HCT116 (cell line): ENCODE measurements around the gene PRKG1. TPM values are rescaled to one million over a fixed set of nuclear protein-coding genes. Genes with fewer than 3 reads are reported as not detected.

Experiments
- ATAC-seq: fragments of 200-7000 bp; cut with Tn5 transposase; 2 replicates; pipeline ENCODE4 v1.9.1; 2020; ENCODE audit warnings: mild to moderate bottlenecking, moderate library complexity
- BruUV-seq: library from RNA; stranded (reverse); fragments of 400-500 nt; replicated peaks from 2 replicates; lab custom pipeline; 2021; lab: Mats Ljungman, UMichigan
- CTCF ChIA-PET: fragments of 300-600 bp; sonication (Branson Sonifier 250); formaldehyde crosslinking; loops from one replicate; lab custom pipeline; 2021; ENCODE audit warnings: antibody characterized with exemption; lab: Charles Lee
- POLR2A ChIA-PET: fragments of 300-600, 350-600 bp; sonication (Branson Sonifier 250); formaldehyde crosslinking; loops from one replicate; lab custom pipeline; 2021; ENCODE audit warnings: antibody characterized with exemption; lab: Charles Lee
- RAD21 ChIA-PET, 2 experiments: fragments of 300-600 bp; sonication (Branson Sonifier 250); formaldehyde crosslinking; loops; one replicate each; lab custom pipeline; 2023; ENCODE audit warnings: low total read pairs in 2 of 2; ENCODE audit not compliant: uncharacterized antibody in 2 of 2, unreplicated experiment in 2 of 2, low non-redundant PET in 1 of 2; lab: Charles Lee
- DNase-seq: peaks from one replicate; pipeline ENCODE4 v3.0.0-alpha.2; 2010; ENCODE audit warnings: low read depth, low spot score
- H2AFZ ChIP-seq: fragments of 200-600 bp; shearing (Covaris generic), sonication (generic); 2 replicates; pipeline ENCODE4 v1.6.1; 2017; ENCODE audit warnings: low read depth, mixed run types, mixed read lengths, antibody characterized with exemption, low read length; ENCODE audit not compliant: poor library complexity, severe bottlenecking
- H3K27ac ChIP-seq: 2 replicates; pipeline ENCODE4 v1.5.1; 2012; ENCODE audit warnings: low read depth, low read length
- H3K27me3 ChIP-seq: fragments of 200-600 bp; sonication (generic); 2 replicates; pipeline ENCODE4 v1.6.1; 2016; ENCODE audit warnings: mixed run types, low read length, mixed read lengths; ENCODE audit not compliant: insufficient read depth
- H3K36me3 ChIP-seq, 2 experiments: fragments of 200-500 bp in 1 of 2; fragments of 200-600 bp in 1 of 2; sonication (Bioruptor generic) in 1 of 2; sonication (generic) in 1 of 2; 2 replicates each; pipeline versions ENCODE4 v1.5.1 to v1.6.1; 2014 to 2016; ENCODE audit warnings: low read length in 2 of 2, inconsistent platforms in 1 of 2, mixed read lengths in 1 of 2, mixed run types in 1 of 2; ENCODE audit not compliant: insufficient read depth in 2 of 2, control insufficient read depth in 1 of 2
- H3K4me1 ChIP-seq, 2 experiments: fragments of 200-600 bp in 1 of 2; sonication (generic) in 1 of 2; 2 replicates each; pipeline versions ENCODE4 v1.5.1 to v1.6.1; 2012 to 2017; ENCODE audit warnings: low read length in 2 of 2, inconsistent platforms in 1 of 2, mild to moderate bottlenecking in 1 of 2, mixed read lengths in 1 of 2, mixed run types in 1 of 2, moderate library complexity in 1 of 2; ENCODE audit not compliant: insufficient read depth in 2 of 2, control insufficient read depth in 1 of 2
- H3K4me2 ChIP-seq: fragments of 200-600 bp; sonication (generic); 2 replicates; pipeline ENCODE4 v1.6.1; 2017; ENCODE audit warnings: mixed run types, low read length, mixed read lengths
- H3K4me3 ChIP-seq, 2 experiments: fragments of 200-600 bp in 1 of 2; sonication (generic) in 1 of 2; replicated peaks in 1 of 2; 2 replicates each; pipeline ENCODE4 v1.5.1; 2011 to 2016; ENCODE audit warnings: low read length in 2 of 2, control low read depth in 1 of 2, low read depth in 1 of 2, mild to moderate bottlenecking in 1 of 2, mixed read lengths in 1 of 2, mixed run types in 1 of 2
- H3K79me2 ChIP-seq: fragments of 200-600 bp; sonication (generic); 2 replicates; pipeline ENCODE4 v1.6.1; 2017; ENCODE audit warnings: mild to moderate bottlenecking, mixed run types, low read length, moderate library complexity, mixed read lengths; ENCODE audit not compliant: insufficient read depth
- H3K9ac ChIP-seq: fragments of 200-600 bp; sonication (generic); 2 replicates; pipeline ENCODE4 v1.6.1; 2016; ENCODE audit warnings: low read length, mixed read lengths
- H3K9me2 ChIP-seq: fragments of 200-600 bp; sonication (generic), shearing (Covaris generic); 2 replicates; pipeline ENCODE4 v1.6.1; 2017; ENCODE audit warnings: mixed run types, mild to moderate bottlenecking, moderate library complexity; ENCODE audit not compliant: insufficient read depth
- H3K9me3 ChIP-seq, 2 experiments: fragments of 200-500 bp in 1 of 2; fragments of 200-600 bp in 1 of 2; sonication (Bioruptor generic) in 1 of 2; sonication (generic) in 1 of 2; 2 replicates each; pipeline ENCODE4 v1.6.1; 2014 to 2017; ENCODE audit warnings: low read length in 2 of 2, mixed read lengths in 2 of 2, inconsistent platforms in 1 of 2, low read depth in 1 of 2, mild to moderate bottlenecking in 1 of 2, mixed run types in 1 of 2, moderate library complexity in 1 of 2; ENCODE audit not compliant: control insufficient read depth in 1 of 2, insufficient read depth in 1 of 2
- H4K20me1 ChIP-seq: fragments of 200-600 bp; sonication (generic), shearing (Covaris generic); 2 replicates; pipeline ENCODE4 v1.6.1; 2017; ENCODE audit warnings: mixed run types, mild to moderate bottlenecking, moderate library complexity; ENCODE audit not compliant: insufficient read depth
- EGR1 ChIP-seq: IDR thresholded peaks from 2 replicates; pipeline ENCODE4 v1.6.1; 2012; ENCODE audit warnings: low read depth
- JUND ChIP-seq: IDR thresholded peaks from 2 replicates; pipeline ENCODE4 v1.6.1; 2012
- POLR2AphosphoS5 ChIP-seq: IDR thresholded peaks from 2 replicates; pipeline ENCODE4 v1.6.1; 2011; ENCODE audit warnings: mild to moderate bottlenecking, low read depth, low read length, moderate library complexity
- RAD21 ChIP-seq: IDR thresholded peaks from 2 replicates; pipeline ENCODE4 v1.6.1; 2012; ENCODE audit warnings: low read depth, mild to moderate bottlenecking
- SP1 ChIP-seq: IDR thresholded peaks from 2 replicates; pipeline ENCODE4 v1.6.1; 2012; ENCODE audit warnings: low read depth
- TCF7L2 ChIP-seq: IDR thresholded peaks from 2 replicates; pipeline ENCODE4 v1.7.0; 2011; ENCODE audit warnings: borderline replicate concordance, inconsistent platforms; ENCODE audit not compliant: insufficient read depth, insufficient read length; ENCODE audit errors: extremely low read depth
- intact Hi-C: fragments of 100-400 bp; cut with micrococcal nuclease; formaldehyde crosslinking; loops from 2 replicates; pipeline ENCODE4 v1.10.0; 2022
- total RNA-seq: library from RNA; stranded (reverse); gene quantifications from one replicate; pipeline ENCODE4 v1.2.1, GENCODE V29; 2021; ENCODE audit not compliant: unreplicated experiment

Gene PRKG1
- total RNA-seq, 1 experiment from 2014 or later: 1.4 TPM

- Histone ChIP-seq H3K79me2 (no peaks in the 10 kb centered on the region), H3K9ac (no peak overlapping the region), H3K27me3 (no peaks in the 10 kb centered on the region), H3K9me3 (no peaks in the 10 kb centered on the region), H3K27ac (no peak overlapping the region), H3K9me2 (no peaks in the 10 kb centered on the region), H3K4me1 (no peaks in the 10 kb centered on the region), H4K20me1 (no peaks in the 10 kb centered on the region), H2AFZ (no peak overlapping the region), H3K4me3 (no peak overlapping the region), H3K4me2 (no peak overlapping the region), H3K36me3 (no peaks in the 10 kb centered on the region)
- CTCF ChIA-PET: no interaction called here
- TF ChIP-seq POLR2AphosphoS5 (no peak), TCF7L2 (no peak), EGR1 (no peak), SP1 (no peak), JUND (no peak)
- ATAC-seq (no peak), DNase-seq (no peak)
- intact Hi-C loops: no loop called here
- RAD21 ChIA-PET: no interaction called here
- POLR2A ChIA-PET: no interaction called here
- no TSS peak for BruUV-seq
These were observed 140.2 kb downstream of the PRKG1 start for GRCh38 chr10:51214207-51215196.

- no peaks in the 10 kb centered on the region for H4K20me1 ChIP-seq
- no peak for TF ChIP-seq RAD21
- POLR2A ChIA-PET: no interaction called here
- H3K27me3 ChIP-seq: no peaks in the 10 kb centered on the region
- no peaks in the 10 kb centered on the region for H3K79me2 ChIP-seq
- no peak overlapping the region for H2AFZ ChIP-seq
- BruUV-seq: no TSS peak
- H3K9ac ChIP-seq: no peak overlapping the region
- DNase-seq: no peak
- no peaks in the 10 kb centered on the region for H3K36me3 ChIP-seq
- RAD21 ChIA-PET: no interaction called here
- H3K4me1 ChIP-seq: no peaks in the 10 kb centered on the region
- ATAC-seq: no peak
- CTCF ChIA-PET: no interaction called here
- no peaks in the 10 kb centered on the region for H3K9me2 ChIP-seq
- no peak overlapping the region for H3K4me2 ChIP-seq
- H3K4me3 ChIP-seq: no peak overlapping the region
- no peaks in the 10 kb centered on the region for H3K9me3 ChIP-seq
- intact Hi-C loops: no loop called here
- no peak overlapping the region for H3K27ac ChIP-seq
These were observed 141.9 kb downstream of the PRKG1 start for GRCh38 chr10:51215951-51216834.
